Loucy (cell line): ENCODE results near the gene PHF21B.

Experiments used
- H2AFZ ChIP-seq: fragments of 200-600 bp; sonication (generic); 2 replicates; pipeline ENCODE4 v1.6.0; 2016; ENCODE audit warnings: antibody characterized with exemption, mild to moderate bottlenecking, low read length, moderate library complexity
- H3F3A ChIP-seq: fragments of 200-600 bp; 2 replicates; pipeline ENCODE4 v1.6.0; 2016; ENCODE audit warnings: antibody characterized with exemption, low read depth, mild to moderate bottlenecking
- H3K27me3 ChIP-seq: fragments of 200-600 bp; sonication (generic); 2 replicates; pipeline ENCODE4 v1.6.1; 2014; ENCODE audit warnings: low read length, mild to moderate bottlenecking; ENCODE audit not compliant: insufficient read depth, poor library complexity, severe bottlenecking
- H3K36me3 ChIP-seq: fragments of 200-600 bp; sonication (generic); 2 replicates; pipeline ENCODE4 v1.6.1; 2016; ENCODE audit warnings: low read length; ENCODE audit not compliant: insufficient read depth
- H3K4me1 ChIP-seq: fragments of 200-600 bp; sonication (generic); 2 replicates; pipeline ENCODE4 v1.5.1; 2014; ENCODE audit warnings: low read length, mild to moderate bottlenecking; ENCODE audit not compliant: insufficient read depth, poor library complexity, severe bottlenecking
- H3K4me2 ChIP-seq: fragments of 200-600 bp; sonication (generic); 2 replicates; pipeline ENCODE4 v1.6.0; 2014; ENCODE audit warnings: antibody characterized with exemption, low read length, low read depth, mild to moderate bottlenecking; ENCODE audit not compliant: poor library complexity, severe bottlenecking
- H3K4me3 ChIP-seq: fragments of 200-600 bp; sonication (generic); 2 replicates; pipeline ENCODE4 v1.5.1; 2014; ENCODE audit warnings: low read length, mild to moderate bottlenecking, mixed read lengths; ENCODE audit not compliant: poor library complexity, severe bottlenecking
- H3K79me2 ChIP-seq: fragments of 200-600 bp; sonication (generic); 2 replicates; pipeline ENCODE4 v1.6.1; 2014; ENCODE audit warnings: low read length; ENCODE audit not compliant: insufficient read depth
- H3K9ac ChIP-seq: fragments of 200-600 bp; sonication (generic); 2 replicates; pipeline ENCODE4 v1.6.0; 2014; ENCODE audit warnings: mild to moderate bottlenecking, low read depth, low read length, moderate library complexity; ENCODE audit not compliant: poor library complexity, severe bottlenecking
- H3K9me2 ChIP-seq: fragments of 200-600 bp; sonication (generic); replicated peaks from 2 replicates; pipeline ENCODE4 v1.6.1; 2016; ENCODE audit warnings: low read depth, low read length, mixed read lengths
- H3K9me3 ChIP-seq: fragments of 200-600 bp; sonication (generic); 2 replicates; pipeline ENCODE4 v1.6.1; 2014; ENCODE audit warnings: mild to moderate bottlenecking, antibody characterized with exemption, low read length, low read depth; ENCODE audit not compliant: insufficient read depth
- H4K20me1 ChIP-seq: fragments of 200-600 bp; sonication (generic); 2 replicates; pipeline ENCODE4 v1.6.0; 2014; ENCODE audit warnings: antibody characterized with exemption, low read length, mild to moderate bottlenecking; ENCODE audit not compliant: insufficient read depth, poor library complexity, severe bottlenecking
- EZH2phosphoT487 ChIP-seq: fragments of 200-600 bp; IDR thresholded peaks from 2 replicates; pipeline ENCODE4 v1.6.1; 2018; ENCODE audit warnings: antibody characterized with exemption, mild to moderate bottlenecking, moderate library complexity, borderline replicate concordance
- TF ChIP-seq, protein P1 (sequence below): fragments of 200-600 bp; sonication (generic); conservative IDR thresholded peaks from 2 replicates; pipeline ENCODE4 v1.5.1; 2014; ENCODE audit warnings: mild to moderate bottlenecking, antibody characterized with exemption, low read length

PHF21B gene

DNA sequence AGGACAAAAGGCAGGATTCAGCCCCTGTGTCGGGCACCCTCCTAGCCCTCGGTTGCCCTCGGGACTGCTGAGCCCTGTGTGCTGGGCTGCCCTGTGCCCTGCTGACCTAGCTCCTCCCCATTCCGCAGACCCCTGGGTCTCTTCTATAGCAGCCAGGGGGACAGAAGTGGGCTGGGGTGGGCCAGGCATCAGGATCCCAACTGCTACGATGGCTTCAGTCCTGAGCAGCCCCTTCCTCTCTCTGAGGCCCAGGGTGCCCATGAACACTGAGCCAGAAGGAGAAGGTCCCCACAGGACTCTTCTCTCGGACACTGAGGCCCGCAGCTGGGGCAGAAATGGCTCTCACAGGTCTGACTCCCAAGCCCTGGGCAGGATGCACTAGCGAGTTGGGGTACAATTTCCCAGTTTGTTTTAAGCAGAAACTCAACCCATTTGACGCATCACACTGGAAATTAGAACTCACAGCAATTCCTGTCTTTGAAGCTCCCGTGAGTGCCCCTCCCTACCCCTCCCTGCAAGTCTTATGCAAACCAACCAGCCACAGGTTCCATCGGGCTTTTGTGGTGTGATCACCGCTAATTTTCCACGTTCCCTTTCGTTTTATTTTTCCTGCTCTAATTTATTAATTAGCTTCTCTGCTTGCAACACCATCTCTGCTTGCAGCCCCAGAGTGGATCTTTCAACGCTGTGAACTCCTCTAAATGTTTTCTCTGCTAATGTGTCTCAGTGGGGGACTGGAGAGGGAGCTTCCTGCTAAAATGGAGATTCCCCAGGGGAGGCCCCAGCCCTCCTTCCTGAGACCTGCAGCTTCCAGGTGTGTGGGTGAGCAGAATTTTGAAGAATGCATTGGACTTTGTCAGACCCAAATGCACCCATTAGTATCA lies 56.7 kb downstream of the PHF21B start:
- Histone ChIP-seq H3K27me3 (no peaks in the 10 kb centered on the region), H3K79me2 (no peaks in the 10 kb centered on the region), H3K36me3 (no peaks in the 10 kb centered on the region), H3F3A (no peaks in the 10 kb centered on the region), H3K4me3 (no peak overlapping the region), H3K4me1 (no peaks in the 10 kb centered on the region), H4K20me1 (no peaks in the 10 kb centered on the region), H3K4me2 (no peak overlapping the region), H3K9me2 (no peaks in the 10 kb centered on the region), H3K9ac (no peak overlapping the region), H2AFZ (no peak overlapping the region), H3K9me3 (no peaks in the 10 kb centered on the region)
- no peak for TF ChIP-seq EZH2phosphoT487
- TF ChIP-seq, protein P1, sequence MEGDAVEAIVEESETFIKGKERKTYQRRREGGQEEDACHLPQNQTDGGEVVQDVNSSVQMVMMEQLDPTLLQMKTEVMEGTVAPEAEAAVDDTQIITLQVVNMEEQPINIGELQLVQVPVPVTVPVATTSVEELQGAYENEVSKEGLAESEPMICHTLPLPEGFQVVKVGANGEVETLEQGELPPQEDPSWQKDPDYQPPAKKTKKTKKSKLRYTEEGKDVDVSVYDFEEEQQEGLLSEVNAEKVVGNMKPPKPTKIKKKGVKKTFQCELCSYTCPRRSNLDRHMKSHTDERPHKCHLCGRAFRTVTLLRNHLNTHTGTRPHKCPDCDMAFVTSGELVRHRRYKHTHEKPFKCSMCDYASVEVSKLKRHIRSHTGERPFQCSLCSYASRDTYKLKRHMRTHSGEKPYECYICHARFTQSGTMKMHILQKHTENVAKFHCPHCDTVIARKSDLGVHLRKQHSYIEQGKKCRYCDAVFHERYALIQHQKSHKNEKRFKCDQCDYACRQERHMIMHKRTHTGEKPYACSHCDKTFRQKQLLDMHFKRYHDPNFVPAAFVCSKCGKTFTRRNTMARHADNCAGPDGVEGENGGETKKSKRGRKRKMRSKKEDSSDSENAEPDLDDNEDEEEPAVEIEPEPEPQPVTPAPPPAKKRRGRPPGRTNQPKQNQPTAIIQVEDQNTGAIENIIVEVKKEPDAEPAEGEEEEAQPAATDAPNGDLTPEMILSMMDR: no peak

DNA sequence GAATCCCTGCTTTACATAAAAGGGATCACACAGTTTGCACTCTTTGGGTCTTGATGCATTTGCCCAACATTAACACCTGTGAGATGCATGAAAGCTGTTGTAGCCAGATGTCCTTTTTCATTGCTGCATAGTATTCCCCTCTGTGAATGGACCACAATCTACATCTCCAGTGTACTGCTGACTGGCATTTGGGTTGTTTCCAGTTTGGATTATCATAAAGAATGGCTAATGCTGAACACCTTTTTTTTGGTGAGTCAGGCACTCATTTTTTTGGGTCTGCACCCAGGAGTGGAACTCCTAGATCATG lies 58.3 kb downstream of the PHF21B start:
- TF ChIP-seq, protein P1: no peak
- TF ChIP-seq EZH2phosphoT487: no peak
- Histone ChIP-seq H3K36me3 (no peaks in the 10 kb centered on the region), H3K27me3 (no peaks in the 10 kb centered on the region), H3K4me3 (no peak overlapping the region), H4K20me1 (no peaks in the 10 kb centered on the region), H3K4me1 (no peaks in the 10 kb centered on the region), H3K9ac (no peak overlapping the region), H3K9me3 (no peaks in the 10 kb centered on the region), H3K4me2 (no peak overlapping the region), H3K9me2 (no peaks in the 10 kb centered on the region), H2AFZ (no peak overlapping the region), H3K79me2 (no peaks in the 10 kb centered on the region), H3F3A (no peaks in the 10 kb centered on the region)

DNA sequence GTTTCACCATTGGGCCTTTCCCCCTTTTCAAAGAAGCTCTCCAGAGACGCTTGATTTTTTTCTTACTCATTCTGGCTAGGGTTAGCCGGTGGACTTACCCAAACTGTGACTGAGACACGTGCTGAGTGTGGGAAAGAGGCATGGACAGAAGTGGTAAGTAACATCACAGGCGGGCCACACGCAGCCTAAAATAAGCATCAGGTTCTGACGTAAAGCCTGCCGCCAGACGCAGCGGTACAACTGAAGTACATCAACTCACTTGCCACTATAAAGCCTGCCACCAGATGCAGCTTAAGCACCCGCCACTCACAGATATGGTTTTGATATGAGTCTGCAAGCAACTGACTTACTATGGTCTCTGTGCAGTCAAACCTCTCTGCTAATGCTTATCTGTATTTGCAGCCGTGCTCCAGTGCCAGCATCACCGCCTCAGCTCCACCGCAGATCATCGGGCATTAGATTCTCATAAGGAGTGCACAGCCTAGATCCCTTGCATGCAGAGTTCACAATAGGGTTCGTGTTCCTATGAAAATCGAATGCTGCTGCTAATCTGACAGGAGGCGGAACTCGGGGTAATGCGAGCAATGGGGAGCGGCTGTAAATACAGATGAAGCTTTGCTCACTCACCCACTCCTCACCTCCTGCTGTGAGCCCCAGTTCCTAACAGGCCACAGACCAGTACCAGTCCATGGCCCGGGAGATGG lies 58.8 kb downstream of the PHF21B start:
- Histone ChIP-seq H2AFZ (no peak overlapping the region), H3K9me3 (no peaks in the 10 kb centered on the region), H4K20me1 (no peaks in the 10 kb centered on the region), H3K4me2 (no peak overlapping the region), H3F3A (no peaks in the 10 kb centered on the region), H3K9me2 (no peaks in the 10 kb centered on the region), H3K4me3 (no peak overlapping the region), H3K4me1 (no peaks in the 10 kb centered on the region), H3K36me3 (no peaks in the 10 kb centered on the region), H3K79me2 (no peaks in the 10 kb centered on the region), H3K9ac (no peak overlapping the region), H3K27me3 (no peaks in the 10 kb centered on the region)
- TF ChIP-seq, protein P1: no peak
- TF ChIP-seq EZH2phosphoT487: no peak
